ENCODE results near the gene TNIK. TPM values are rescaled to one million over a fixed set of nuclear protein-coding genes. Genes with fewer than 3 reads are reported as not detected.

The TNIK gene
- total and polyA plus RNA-seq, 10 of the 15 experiments (the other 5 are each of a cell fraction or from before 2014, with no cell fraction given): 13.9 to 74.3 (median 48.2) TPM

GRCh38 chr3:171168551-171168950 is 291.7 kb downstream of the TNIK start:
- H3K27me3 ChIP-seq (replicated peaks in 1 of 2; ENCODE audit: control insufficient read depth in 2 of 2, insufficient read depth in 2 of 2, low read length in 1 of 2): no peaks in the 10 kb centered on the region
- H4K20me1 ChIP-seq (ENCODE audit: control insufficient read depth, insufficient read depth): no peaks in the 10 kb centered on the region
- ChIA-PET SMC1A (ENCODE audit: uncharacterized antibody, unreplicated experiment) (interaction anchor here (1.0 to 1.4 kb wide), 2 partner anchors 205 to 397 kb away, joined by 3 to 7 read pairs; no protein-coding TSS in a partner anchor), POLR2A (interaction anchor here (1.0 kb wide), 1 partner anchor 48 kb away, joined by 3 read pairs; no protein-coding TSS in a partner anchor), CTCF (interaction anchor here (0.7 kb wide), 1 partner anchor 366 kb away, joined by 3 read pairs; no protein-coding TSS in a partner anchor), RAD21 (ENCODE audit: unreplicated experiment) (interaction anchor here (0.8 kb wide), 1 partner anchor 398 kb away, joined by 3 read pairs; no protein-coding TSS in a partner anchor)
- H3K9me3 ChIP-seq (replicated peaks; ENCODE audit: control insufficient read depth, insufficient read depth, low read length): peaks cover 2% of the 10 kb centered on the region; the same call in 2 of the 3 replicates
- peaks cover 14% of the 10 kb centered on the region for H3K4me1 ChIP-seq (ENCODE audit: control insufficient read depth, insufficient read depth, low read length)
- TF ChIP-seq ATF7 (IDR thresholded peaks at IDR 0.05; ENCODE audit: low read depth): no peak
- TF ChIP-seq MYB (IDR thresholded peaks at IDR 0.05; ENCODE audit: borderline replicate concordance, low read depth, low read length): no peak
- TF ChIP-seq RCOR1 (conservative IDR thresholded peaks at IDR 0.05; ENCODE audit: low read depth, low read length): no peak
- no peak for TF ChIP-seq GABPA (IDR thresholded peaks at IDR 0.05; ENCODE audit: low read depth)
- TF ChIP-seq MLLT1 (IDR thresholded peaks at IDR 0.05): no peak
- TF ChIP-seq ESRRA (IDR thresholded peaks at IDR 0.05; ENCODE audit: low read length): no peak
- no peak for TF ChIP-seq SPI1 (IDR thresholded peaks at IDR 0.05; ENCODE audit: borderline replicate concordance, insufficient read depth, low read depth, low read length)
- TF ChIP-seq EP300 (IDR thresholded peaks at IDR 0.05; ENCODE audit: borderline replicate concordance in 1 of 2, control insufficient read depth in 1 of 2, low read depth in 2 of 2, low read length in 2 of 2): no peak
- TF ChIP-seq RAD21 (IDR thresholded peaks at IDR 0.05; ENCODE audit: insufficient read depth, low read depth, low read length): no peak
- no peak for TF ChIP-seq PAX8 (IDR thresholded peaks at IDR 0.05)
- ATAC-seq (no peak), DNase-seq (ENCODE audit: low read depth, low spot score) (no peak), FAIRE-seq (no peak)
- no peak overlapping the region for H3K9ac ChIP-seq (ENCODE audit: control insufficient read depth, insufficient read depth, low read length)
- intact Hi-C loops (cut with micrococcal nuclease; ENCODE audit: unreplicated experiment) (no loop called here), in situ Hi-C loops (cut with MboI) (no loop called here)
- no TSS peak for BruUV-seq (replicated peaks)
- WGBS (ENCODE audit: insufficient coverage, insufficient replicate concordance, low lambda C conversion rate, missing lambda C conversion rate): 85% methylated on average over 4 of the region's 4 CpGs
- H3K36me3 ChIP-seq (ENCODE audit: control insufficient read depth in 2 of 2, insufficient read depth in 2 of 2, low read length in 1 of 2): peaks cover 10 to 42% of the 10 kb centered on the region in 2 experiments
- no peak overlapping the region for H3K4me3 ChIP-seq
- H2AFZ ChIP-seq (ENCODE audit: control insufficient read depth, low read depth, low read length): no peak overlapping the region
- H3K27ac ChIP-seq (ENCODE audit: control insufficient read depth, insufficient read depth): no peak overlapping the region
- no peak overlapping the region for H3K4me2 ChIP-seq (ENCODE audit: control insufficient read depth, insufficient read depth)
- no peaks in the 10 kb centered on the region for H3K79me2 ChIP-seq (ENCODE audit: control insufficient read depth, insufficient read depth, low read length)

Data from GM12878 (cell line).